IPS DF 6.9 (cell line): ENCODE measurements around the gene EPS8L2.
A peak's percentile ranks its signal among the peaks of the same experiment; 100 is the strongest.

Experiments used
- DNase-seq: peaks from one replicate; pipeline ENCODE4 v3.0.0-alpha.2; 2013; ENCODE audit warnings: low read depth, low spot score
- H3K27ac ChIP-seq: one replicate; pipeline ENCODE4 v1.5.1; 2013; ENCODE audit warnings: low read length, control low read depth
- H3K27me3 ChIP-seq: 2 replicates; pipeline ENCODE4 v1.6.1; 2013; ENCODE audit warnings: mild to moderate bottlenecking, low read length; ENCODE audit not compliant: control insufficient read depth, insufficient read depth
- H3K36me3 ChIP-seq: 2 replicates; pipeline ENCODE4 v1.6.1; 2013; ENCODE audit warnings: low read length; ENCODE audit not compliant: control insufficient read depth, insufficient read depth
- H3K4me1 ChIP-seq: 2 replicates; pipeline ENCODE4 v1.6.1; 2013; ENCODE audit warnings: low read length; ENCODE audit not compliant: control insufficient read depth, insufficient read depth
- H3K4me3 ChIP-seq: 2 replicates; pipeline ENCODE4 v1.5.1; 2013; ENCODE audit warnings: mild to moderate bottlenecking, low read length
- H3K9me3 ChIP-seq: 2 replicates; pipeline ENCODE4 v1.6.1; 2013; ENCODE audit warnings: low read length, inconsistent platforms; ENCODE audit not compliant: control insufficient read depth, insufficient read depth
- WGBS: extraction: QIAGEN DNeasy Blood & Tissue Kit; methylation state at CpG from one replicate; pipeline ENCODE4 v1.1.7; 2013; ENCODE audit warnings: mixed read lengths, missing lambda C conversion rate; ENCODE audit not compliant: insufficient read length, insufficient coverage; 5-methylcytosine and 5-hydroxymethylcytosine counted together

The EPS8L2 gene

DNA sequence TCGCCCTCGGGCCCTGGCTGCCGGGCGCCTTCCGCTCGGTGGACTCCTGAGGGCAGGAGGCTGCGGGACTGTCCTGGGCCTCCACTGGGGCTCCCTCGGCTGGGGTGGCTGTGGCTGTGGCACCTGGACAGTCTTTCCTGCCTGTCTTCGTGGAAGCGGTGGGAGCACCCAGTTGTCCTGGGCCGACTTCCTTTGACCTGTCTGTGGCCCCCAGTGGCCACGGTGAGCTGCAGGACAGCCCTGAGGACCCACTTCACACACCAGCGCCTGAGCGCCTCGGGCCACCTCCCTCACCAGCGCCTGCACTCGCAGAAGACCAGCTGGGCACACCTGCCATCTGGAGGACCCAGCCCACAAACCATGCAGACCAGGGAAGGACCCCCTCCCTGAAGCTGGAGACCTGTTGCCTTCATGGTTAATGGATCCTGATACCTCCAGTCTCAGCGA lies 1.8 kb upstream of the EPS8L2 start:
- no peak for DNase-seq
- peaks cover 22% of the 10 kb centered on the region for H3K4me1 ChIP-seq
- no peak overlapping the region for H3K27ac ChIP-seq
- no peaks in the 10 kb centered on the region; the same call in 1 of the 2 replicates for H3K36me3 ChIP-seq
- WGBS = no CpG with 5 or more reads among the region's 18 CpGs
- no peak overlapping the region for H3K4me3 ChIP-seq
- H3K27me3 ChIP-seq = no peaks in the 10 kb centered on the region
- H3K9me3 ChIP-seq = no peaks in the 10 kb centered on the region

DNA sequence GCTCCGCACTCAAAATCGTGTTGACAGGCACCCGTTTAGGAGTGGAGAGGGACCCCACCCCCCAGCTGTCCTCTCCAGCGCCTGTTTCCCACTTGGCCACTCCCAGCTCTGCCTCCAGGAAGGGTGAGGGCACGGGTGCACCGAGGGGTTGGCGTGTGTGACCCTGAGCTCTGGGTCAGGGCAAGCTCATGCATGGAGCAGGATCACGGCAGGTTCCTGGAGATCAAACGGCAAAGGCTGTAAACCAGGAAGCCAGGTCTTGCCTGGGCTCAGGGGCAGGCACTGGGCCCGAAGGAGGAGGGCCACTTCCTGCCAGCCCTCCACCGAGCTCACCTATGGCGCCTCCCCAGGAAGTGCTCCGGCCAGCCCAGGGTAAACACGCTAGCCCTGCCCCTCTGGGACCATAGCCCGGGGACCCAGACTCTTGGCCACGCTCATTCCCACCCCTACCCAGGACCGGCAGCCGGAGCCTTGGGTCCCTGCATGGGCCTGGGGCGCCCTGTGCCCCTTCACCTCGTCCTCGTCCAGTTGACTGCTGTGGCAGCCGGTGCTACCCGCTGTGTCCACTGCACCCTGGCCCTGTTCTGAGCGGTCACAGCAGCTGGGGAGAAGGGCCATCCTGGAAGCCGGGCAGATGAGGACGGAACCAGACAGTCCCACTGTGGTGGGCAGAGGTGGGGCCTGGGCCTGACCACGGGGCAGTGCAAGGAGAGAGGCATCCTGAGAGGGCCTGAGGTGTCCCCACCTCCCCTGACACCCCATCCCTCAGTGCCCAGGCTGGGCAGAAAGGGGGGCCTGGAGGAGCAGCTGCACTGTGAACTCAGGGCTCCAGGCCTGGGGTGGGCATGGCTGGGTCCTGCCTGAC lies 1.0 kb upstream of the EPS8L2 start:
- Histone ChIP-seq H3K4me1 (peaks cover 25% of the 10 kb centered on the region), H3K27me3 (no peaks in the 10 kb centered on the region), H3K27ac (no peak overlapping the region), H3K36me3 (no peaks in the 10 kb centered on the region; the same call in 1 of the 2 replicates), H3K9me3 (no peaks in the 10 kb centered on the region), H3K4me3 (no peak overlapping the region)
- no peak for DNase-seq
- no CpG with 5 or more reads among the region's 27 CpGs for WGBS

DNA sequence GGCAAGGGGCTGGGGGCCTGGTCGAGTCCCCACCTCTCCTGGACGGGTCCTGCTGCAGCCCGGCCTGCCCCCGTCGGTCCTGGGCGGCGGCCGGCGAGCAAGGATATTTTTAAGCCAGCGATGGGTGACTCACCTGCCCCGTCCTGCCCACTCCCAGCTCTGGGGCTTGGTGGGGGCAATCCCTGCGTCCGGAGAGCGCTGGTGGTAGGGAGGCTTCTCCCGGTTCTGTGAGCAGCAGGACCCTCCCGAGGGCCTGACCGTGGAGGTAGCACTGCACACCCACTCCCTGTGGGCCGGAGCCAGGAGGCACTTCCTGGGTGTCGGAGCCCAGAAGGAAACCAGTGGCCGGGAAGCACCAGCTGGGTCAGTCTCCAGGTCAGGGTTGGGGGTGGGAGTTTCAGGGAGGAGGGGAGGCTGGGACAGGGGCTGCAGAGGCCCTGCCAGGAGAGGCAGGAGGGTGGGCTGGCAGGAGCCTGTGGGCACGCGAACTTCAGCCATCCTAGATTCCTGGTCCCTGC lies 467 bp downstream of the EPS8L2 start:
- H3K36me3 ChIP-seq = no peaks in the 10 kb centered on the region; the same call in 1 of the 2 replicates
- H3K27me3 ChIP-seq = no peaks in the 10 kb centered on the region
- H3K4me3 ChIP-seq = peak overlapping the region; percentile 38
- H3K27ac ChIP-seq = no peak overlapping the region
- DNase-seq = no peak
- no CpG with 5 or more reads among the region's 22 CpGs for WGBS
- peaks cover 28% of the 10 kb centered on the region for H3K4me1 ChIP-seq
- no peaks in the 10 kb centered on the region for H3K9me3 ChIP-seq

DNA sequence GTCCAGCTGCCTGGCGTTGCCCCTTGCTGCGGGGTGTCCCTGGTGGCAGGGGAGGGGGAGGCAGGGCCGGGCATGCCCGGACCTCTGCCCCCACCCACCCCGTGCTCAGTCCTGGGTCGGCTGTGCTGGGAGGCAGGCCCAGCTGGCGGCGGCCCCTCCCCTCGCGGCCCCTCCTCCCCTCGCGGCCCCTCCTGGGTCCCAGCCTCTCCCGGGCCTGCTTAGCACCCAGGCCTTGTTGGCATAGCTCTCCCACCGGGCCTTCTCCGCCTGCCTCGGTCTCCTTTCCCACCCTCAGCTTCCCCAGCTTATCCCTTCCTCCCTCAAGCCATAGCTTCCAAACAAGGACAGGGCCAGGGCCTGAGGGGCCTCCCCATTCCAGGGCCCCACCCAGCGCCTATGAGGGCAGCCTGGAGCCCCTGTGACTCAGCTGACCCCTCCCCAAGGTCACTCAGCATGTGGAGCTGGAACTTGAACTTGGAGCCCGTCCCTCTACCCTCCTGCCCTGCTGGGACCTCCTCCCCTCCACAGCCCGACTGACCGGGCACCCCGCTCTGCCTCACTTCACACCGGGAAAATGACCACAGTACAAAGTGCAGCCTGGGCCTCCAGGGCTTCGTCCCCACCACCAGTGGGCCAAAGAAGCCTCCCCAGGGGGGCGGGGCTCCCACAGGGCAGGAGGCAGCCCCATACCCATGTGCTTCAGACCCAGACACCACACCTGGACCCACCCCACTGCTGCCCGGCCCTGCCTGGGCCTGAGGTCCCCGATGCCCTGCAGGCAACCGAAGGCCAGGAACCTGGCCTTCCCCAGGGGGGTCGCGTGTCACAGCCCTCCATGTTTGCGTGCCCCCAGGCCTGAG lies 1.2 kb downstream of the EPS8L2 start:
- DNase-seq = no peak
- Histone ChIP-seq H3K4me3 (peak overlapping the region; percentile 38), H3K27me3 (no peaks in the 10 kb centered on the region), H3K27ac (no peak overlapping the region), H3K9me3 (no peaks in the 10 kb centered on the region), H3K36me3 (no peaks in the 10 kb centered on the region; the same call in 1 of the 2 replicates), H3K4me1 (peaks cover 28% of the 10 kb centered on the region)
- no CpG with 5 or more reads among the region's 30 CpGs for WGBS

DNA sequence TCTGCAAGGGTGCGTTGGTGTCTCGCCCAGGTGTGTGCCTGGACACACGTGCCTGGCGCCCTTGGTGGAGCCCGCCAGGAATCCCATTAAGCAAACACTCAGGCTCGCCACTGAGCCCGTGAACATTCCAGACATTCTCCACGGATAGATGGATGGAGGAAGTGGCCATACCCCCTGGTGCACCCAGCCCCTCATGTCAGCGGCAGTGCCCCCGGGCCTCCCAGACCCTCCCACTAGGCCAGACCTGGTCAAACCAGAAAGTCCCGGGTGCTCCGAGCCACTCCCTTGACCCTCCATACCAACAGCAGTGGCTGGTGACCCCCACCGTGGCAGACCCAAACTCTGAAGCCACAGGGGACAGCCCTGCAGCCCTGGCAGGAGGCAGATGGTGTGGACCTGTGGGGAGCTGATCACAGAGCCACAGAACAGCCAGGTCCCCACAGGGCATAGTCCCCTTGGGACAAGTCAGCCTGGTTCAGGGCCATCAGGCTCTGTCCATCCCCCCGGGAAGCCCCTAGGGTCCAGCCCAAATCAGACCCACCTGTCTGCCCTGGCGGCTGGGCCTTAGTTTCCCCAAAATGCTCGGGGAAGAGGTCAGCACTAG lies 1.9 kb downstream of the EPS8L2 start:
- WGBS = no CpG with 5 or more reads among the region's 16 CpGs
- DNase-seq = no peak
- Histone ChIP-seq H3K27ac (no peak overlapping the region), H3K4me1 (peaks cover 28% of the 10 kb centered on the region), H3K9me3 (no peaks in the 10 kb centered on the region), H3K36me3 (no peaks in the 10 kb centered on the region; the same call in 1 of the 2 replicates), H3K4me3 (no peak overlapping the region), H3K27me3 (no peaks in the 10 kb centered on the region)

DNA sequence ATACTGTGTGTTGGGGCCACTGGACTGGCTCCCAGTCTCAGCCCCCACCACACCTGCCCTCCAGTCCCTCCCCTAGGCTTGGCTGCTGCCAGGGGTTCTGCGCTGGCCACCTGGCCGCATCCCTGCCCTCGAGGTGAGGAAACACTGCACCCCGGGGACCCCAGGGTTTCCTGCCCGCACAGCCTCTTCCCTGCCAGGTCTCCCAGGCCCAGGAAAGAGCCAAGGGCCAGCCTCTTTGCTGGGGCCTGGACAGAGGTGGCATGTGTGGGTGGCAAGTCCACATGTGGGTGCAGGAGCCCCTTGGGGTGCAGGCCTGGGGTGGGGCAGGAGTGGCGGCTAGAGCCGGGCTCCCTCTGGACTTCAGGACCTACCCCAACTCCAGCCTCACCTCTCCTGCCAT lies 2.5 kb downstream of the EPS8L2 start:
- Histone ChIP-seq H3K4me3 (no peak overlapping the region), H3K4me1 (peaks cover 28% of the 10 kb centered on the region), H3K27me3 (no peaks in the 10 kb centered on the region), H3K9me3 (no peaks in the 10 kb centered on the region), H3K27ac (no peak overlapping the region), H3K36me3 (no peaks in the 10 kb centered on the region; the same call in 1 of the 2 replicates)
- no peak for DNase-seq
- no CpG with 5 or more reads among the region's 7 CpGs for WGBS

DNA sequence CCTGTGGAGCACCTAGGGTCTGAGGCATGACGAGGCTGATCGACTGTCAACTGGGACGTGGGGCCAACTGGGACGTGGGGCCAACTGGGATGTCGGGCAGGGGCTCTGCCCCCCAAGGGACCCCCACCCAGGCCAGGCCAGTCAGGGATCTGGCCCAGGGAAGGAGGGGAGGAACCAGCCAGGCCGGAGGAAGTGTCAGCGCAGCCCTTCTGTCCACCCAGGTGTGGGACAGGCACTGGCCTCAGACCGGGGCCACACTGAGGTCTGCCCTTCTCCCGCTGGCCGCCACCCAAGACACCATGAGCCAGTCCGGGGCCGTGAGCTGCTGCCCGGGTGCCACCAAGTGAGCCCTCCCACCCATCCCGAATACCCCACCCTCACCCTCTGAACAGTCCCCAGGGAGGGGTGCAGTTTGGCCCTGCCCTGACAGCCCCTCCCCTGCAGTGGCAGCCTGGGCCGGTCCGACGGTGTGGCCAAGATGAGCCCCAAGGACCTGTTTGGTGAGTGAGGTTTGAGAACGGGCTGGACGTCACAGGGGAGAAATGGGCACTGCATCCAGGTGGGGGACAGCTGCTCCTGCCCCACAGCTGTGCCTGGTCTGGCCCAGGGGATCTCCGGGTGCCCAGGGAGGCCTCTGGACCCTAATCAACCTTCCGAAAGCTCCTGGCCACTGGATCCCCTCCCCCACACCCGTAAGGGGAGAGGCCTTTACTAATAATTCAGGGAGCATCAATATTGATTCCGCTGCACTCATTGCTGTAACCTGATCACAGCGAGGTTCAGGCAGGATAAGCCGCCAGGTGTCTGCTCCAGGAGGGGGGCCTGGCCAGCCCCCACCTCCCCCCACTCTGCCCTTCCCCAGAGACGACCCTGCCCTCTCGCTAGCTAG lies 3.3 kb downstream of the EPS8L2 start:
- Histone ChIP-seq H3K9me3 (no peaks in the 10 kb centered on the region), H3K4me3 (no peak overlapping the region), H3K27me3 (no peaks in the 10 kb centered on the region), H3K27ac (no peak overlapping the region), H3K4me1 (peaks cover 28% of the 10 kb centered on the region), H3K36me3 (no peaks in the 10 kb centered on the region; the same call in 1 of the 2 replicates)
- DNase-seq = no peak
- no CpG with 5 or more reads among the region's 27 CpGs for WGBS

DNA sequence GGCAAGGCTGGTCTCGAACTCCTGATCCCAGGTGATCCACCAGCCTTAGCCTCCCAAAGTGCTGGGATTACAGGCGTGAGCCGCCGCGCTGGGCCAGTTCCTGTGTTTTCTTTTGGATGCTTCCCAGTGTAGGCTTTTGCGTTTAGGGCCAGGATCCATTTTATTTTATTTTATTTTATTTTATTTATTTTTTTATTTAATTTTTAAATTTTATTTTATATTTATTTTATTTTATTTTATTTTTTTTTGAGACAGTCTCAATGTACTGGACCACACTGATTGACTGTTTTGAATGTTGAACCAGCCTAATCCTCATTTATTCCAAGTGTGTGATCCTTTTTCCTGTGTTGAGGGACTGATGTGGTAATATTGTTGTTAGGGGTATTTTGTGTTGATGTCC lies 8.4 kb downstream of the EPS8L2 start:
- Histone ChIP-seq H3K27me3 (no peaks in the 10 kb centered on the region), H3K4me1 (peaks cover 4% of the 10 kb centered on the region), H3K4me3 (no peak overlapping the region), H3K9me3 (no peaks in the 10 kb centered on the region), H3K27ac (no peak overlapping the region), H3K36me3 (no peaks in the 10 kb centered on the region)
- DNase-seq = no peak
- WGBS = no CpG with 5 or more reads among the region's 6 CpGs

DNA sequence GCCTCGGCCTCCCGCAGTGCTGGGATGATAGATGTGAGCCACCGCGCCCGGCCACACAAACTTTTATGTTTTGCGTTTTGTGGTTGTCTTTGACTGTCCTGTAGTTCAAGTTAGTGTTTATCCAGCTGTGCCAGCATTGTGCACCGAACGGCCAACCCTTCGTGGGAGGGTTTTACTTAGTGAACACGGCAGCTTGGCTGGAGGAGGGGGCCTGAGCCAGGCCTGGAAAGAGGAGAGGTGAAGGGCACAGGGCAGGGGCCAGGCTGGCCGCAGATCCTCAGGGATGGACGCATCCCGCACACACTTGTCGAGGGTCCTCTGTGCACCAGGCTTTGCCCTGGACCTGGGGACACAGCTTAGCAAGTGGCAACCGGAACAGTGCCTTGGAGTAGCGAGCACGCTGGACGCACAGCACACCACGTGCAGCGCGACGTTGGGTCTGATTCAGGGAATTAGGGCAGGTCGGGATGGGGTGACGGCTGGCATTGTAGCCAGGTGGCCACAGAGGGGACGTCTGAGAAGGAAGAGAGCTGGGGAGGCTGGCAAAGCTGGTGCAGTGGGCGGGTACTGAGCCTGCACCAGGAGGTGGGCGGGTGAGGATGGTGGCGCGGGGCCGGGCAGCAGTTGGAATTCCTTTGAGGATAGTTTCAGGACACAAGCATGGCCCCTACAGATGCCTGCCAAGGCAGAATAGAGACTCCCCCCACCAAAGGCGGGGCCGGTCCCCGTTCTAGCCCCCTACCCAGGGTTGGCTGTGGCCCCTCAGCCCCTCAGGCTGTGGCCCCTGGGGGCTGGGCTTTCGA lies 13.4 kb downstream of the EPS8L2 start:
- Histone ChIP-seq H3K4me3 (no peak overlapping the region), H3K9me3 (no peaks in the 10 kb centered on the region), H3K4me1 (peaks cover 2% of the 10 kb centered on the region; the same call in 1 of the 2 replicates), H3K27ac (no peak overlapping the region), H3K27me3 (no peaks in the 10 kb centered on the region), H3K36me3 (no peaks in the 10 kb centered on the region)
- no CpG with 5 or more reads among the region's 34 CpGs for WGBS
- no peak for DNase-seq
